Trophoblast cell (in vitro differentiated cells and primary cell): ENCODE measurements around the gene EFCAB14.

Source experiments
- DNase-seq, 2 donors: peaks; one replicate each; pipeline ENCODE4 v3.0.0-alpha.2; 2016
- H2AFZ ChIP-seq: 2 replicates; pipeline ENCODE4 v1.6.1; 2013; ENCODE audit warnings: low read length, moderate library complexity, mild to moderate bottlenecking; ENCODE audit not compliant: insufficient read depth, poor library complexity
- H2AK5ac ChIP-seq: 2 replicates; pipeline ENCODE4 v1.6.1; 2013; ENCODE audit warnings: mild to moderate bottlenecking, low read length
- H2BK120ac ChIP-seq: 2 replicates; pipeline ENCODE4 v1.6.1; 2013; ENCODE audit warnings: low read length, mild to moderate bottlenecking, moderate library complexity; ENCODE audit not compliant: insufficient read depth, poor library complexity
- H2BK12ac ChIP-seq: 2 replicates; pipeline ENCODE4 v1.6.1; 2013; ENCODE audit warnings: mild to moderate bottlenecking, low read length, moderate library complexity
- H2BK5ac ChIP-seq: 2 replicates; pipeline ENCODE4 v1.6.1; 2013; ENCODE audit warnings: low read length, low read depth, moderate library complexity, mild to moderate bottlenecking; ENCODE audit not compliant: poor library complexity
- H3K14ac ChIP-seq: 2 replicates; pipeline ENCODE4 v1.6.1; 2013; ENCODE audit warnings: mild to moderate bottlenecking, low read length
- H3K18ac ChIP-seq: 2 replicates; pipeline ENCODE4 v1.6.1; 2013; ENCODE audit warnings: mild to moderate bottlenecking, low read length
- H3K23ac ChIP-seq: 2 replicates; pipeline ENCODE4 v1.6.1; 2013; ENCODE audit warnings: low read length
- H3K27ac ChIP-seq: 2 replicates; pipeline ENCODE4 v1.5.1; 2013; ENCODE audit warnings: low read depth, mild to moderate bottlenecking, inconsistent platforms, low read length, moderate library complexity
- H3K27me3 ChIP-seq: 2 replicates; pipeline ENCODE4 v1.6.1; 2013; ENCODE audit warnings: inconsistent platforms, mild to moderate bottlenecking, low read length, moderate library complexity; ENCODE audit not compliant: insufficient read depth
- H3K36me3 ChIP-seq, 2 experiments: 1 replicate in 1 of 2; 2 replicates in 1 of 2; pipeline ENCODE4 v1.6.1; 2013; ENCODE audit warnings: low read length in 2 of 2, mild to moderate bottlenecking in 2 of 2, moderate library complexity in 1 of 2; ENCODE audit not compliant: insufficient read depth in 2 of 2, control insufficient read depth in 1 of 2
- H3K4ac ChIP-seq: 2 replicates; pipeline ENCODE4 v1.6.1; 2013; ENCODE audit warnings: low read depth, mild to moderate bottlenecking, low read length, moderate library complexity
- H3K4me1 ChIP-seq, 2 experiments: 1 replicate in 1 of 2; 2 replicates in 1 of 2; pipeline ENCODE4 v1.6.1; 2013; ENCODE audit warnings: low read length in 2 of 2, mild to moderate bottlenecking in 2 of 2, moderate library complexity in 1 of 2; ENCODE audit not compliant: insufficient read depth in 2 of 2, control insufficient read depth in 1 of 2
- H3K4me2 ChIP-seq: 2 replicates; pipeline ENCODE4 v1.6.1; 2013; ENCODE audit warnings: inconsistent platforms, mild to moderate bottlenecking, low read length, moderate library complexity
- H3K4me3 ChIP-seq: 2 replicates; pipeline ENCODE4 v1.5.1; 2013; ENCODE audit warnings: mild to moderate bottlenecking, low read depth, low read length, inconsistent platforms
- H3K79me1 ChIP-seq: one replicate; pipeline ENCODE4 v1.6.1; 2013; ENCODE audit warnings: low read length
- H3K79me2 ChIP-seq: 2 replicates; pipeline ENCODE4 v1.6.1; 2013; ENCODE audit warnings: low read length, mild to moderate bottlenecking; ENCODE audit not compliant: control insufficient read depth, insufficient read depth, poor library complexity
- H3K9ac ChIP-seq: 2 replicates; pipeline ENCODE4 v1.6.1; 2013; ENCODE audit warnings: mild to moderate bottlenecking, low read length
- H3K9me3 ChIP-seq: 2 replicates; pipeline ENCODE4 v1.6.1; 2013; ENCODE audit warnings: low read depth, mild to moderate bottlenecking, control low read depth, inconsistent platforms, low read length; ENCODE audit not compliant: insufficient read depth
- H4K12ac ChIP-seq: 2 replicates; pipeline ENCODE4 v1.6.1; 2013; ENCODE audit warnings: low read depth, mild to moderate bottlenecking, low read length, moderate library complexity
- H4K8ac ChIP-seq: 2 replicates; pipeline ENCODE4 v1.6.1; 2013; ENCODE audit warnings: low read depth, mild to moderate bottlenecking, low read length, moderate library complexity
- H4K91ac ChIP-seq: one replicate; pipeline ENCODE4 v1.6.1; 2013; ENCODE audit warnings: low read depth, mild to moderate bottlenecking, low read length, moderate library complexity
- WGBS: extraction: QIAGEN DNeasy Blood & Tissue Kit; methylation state at CpG from one replicate; pipeline ENCODE4 v1.1.7; 2013; ENCODE audit warnings: missing lambda C conversion rate; ENCODE audit not compliant: insufficient read length, insufficient coverage; ENCODE audit errors: extremely low coverage; 5-methylcytosine and 5-hydroxymethylcytosine counted together

EFCAB14 gene

DNA sequence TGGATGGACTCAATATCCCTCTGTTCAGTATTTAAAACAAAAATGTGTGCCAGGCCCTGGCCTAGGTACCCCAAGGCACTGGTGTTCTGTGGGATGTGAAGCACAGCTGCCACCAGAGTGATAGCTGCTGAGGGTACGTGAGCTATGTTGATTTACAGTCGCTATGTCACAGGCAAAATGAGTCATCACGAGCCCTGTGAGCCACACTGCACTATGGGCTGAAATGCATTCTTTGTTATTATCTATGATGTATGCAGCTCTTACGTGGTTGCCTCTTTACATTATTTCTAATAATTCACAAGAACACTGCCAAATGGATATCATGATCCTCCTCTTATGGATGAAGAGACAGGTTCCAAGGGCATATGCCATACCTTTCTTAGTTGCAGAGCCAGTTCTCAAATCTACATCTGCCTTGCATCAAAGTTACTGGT is 45.1 kb downstream of the EFCAB14 start:
- Histone ChIP-seq H3K27ac (no peak overlapping the region), H3K27me3 (no peaks in the 10 kb centered on the region), H4K8ac (no peak overlapping the region), H3K14ac (no peak overlapping the region), H3K23ac (no peak overlapping the region), H2AFZ (no peak overlapping the region), H3K79me2 (no peaks in the 10 kb centered on the region), H3K4me1 (peaks cover 0 to 3% of the 10 kb centered on the region in 2 experiments), H3K9me3 (no peaks in the 10 kb centered on the region), H3K79me1 (no peaks in the 10 kb centered on the region), H2BK5ac (no peak overlapping the region), H4K91ac (no peak overlapping the region), H3K18ac (no peak overlapping the region), H3K4ac (no peak overlapping the region), H2BK12ac (no peak overlapping the region), H3K9ac (no peak overlapping the region), H4K12ac (no peak overlapping the region), H3K4me2 (no peak overlapping the region), H2AK5ac (no peak overlapping the region), H3K4me3 (no peak overlapping the region), H3K36me3 (peaks cover 2 to 14% of the 10 kb centered on the region in 2 experiments), H2BK120ac (no peak overlapping the region)
- peak; percentile 64 to 83 for DNase-seq
- no CpG with 5 or more reads among the region's 4 CpGs for WGBS

DNA sequence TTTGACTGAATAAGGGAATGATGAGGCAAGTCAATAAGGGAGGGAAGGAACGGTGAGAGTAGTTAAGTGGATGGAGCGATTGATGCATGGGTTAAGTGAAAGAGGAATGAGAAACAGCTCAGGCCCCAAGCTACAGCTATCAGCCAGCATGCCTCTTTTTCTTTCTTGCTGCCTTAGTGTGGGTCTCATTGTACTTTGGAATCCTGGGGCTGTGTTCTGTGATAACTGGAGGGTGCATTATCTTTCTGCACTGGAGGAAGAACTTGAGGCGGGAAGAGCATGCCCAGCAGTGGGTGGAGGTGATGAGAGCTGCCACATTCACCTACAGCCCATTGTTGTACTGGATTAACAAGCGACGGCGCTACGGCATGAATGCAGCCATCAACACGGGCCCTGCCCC is 46.2 kb downstream of the EFCAB14 start:
- Histone ChIP-seq H3K14ac (no peak overlapping the region), H3K9ac (no peak overlapping the region), H3K27ac (no peak overlapping the region), H3K4me2 (no peak overlapping the region), H2BK120ac (no peak overlapping the region), H2BK12ac (no peak overlapping the region), H3K4me1 (peaks cover 0 to 6% of the 10 kb centered on the region in 2 experiments), H3K18ac (no peak overlapping the region), H4K91ac (no peak overlapping the region), H4K8ac (no peak overlapping the region), H3K23ac (no peak overlapping the region), H3K79me1 (peaks cover 2% of the 10 kb centered on the region), H3K4ac (no peak overlapping the region), H2AK5ac (no peak overlapping the region), H3K4me3 (no peak overlapping the region), H3K27me3 (no peaks in the 10 kb centered on the region), H3K79me2 (peaks cover 4% of the 10 kb centered on the region), H3K36me3 (peaks cover 1 to 11% of the 10 kb centered on the region in 2 experiments), H2BK5ac (no peak overlapping the region), H2AFZ (no peak overlapping the region), H3K9me3 (no peaks in the 10 kb centered on the region), H4K12ac (no peak overlapping the region)
- WGBS = 100% methylated on average over 1 of the region's 8 CpGs
- peak in 1 of 2 donors; percentile 18 for DNase-seq

DNA sequence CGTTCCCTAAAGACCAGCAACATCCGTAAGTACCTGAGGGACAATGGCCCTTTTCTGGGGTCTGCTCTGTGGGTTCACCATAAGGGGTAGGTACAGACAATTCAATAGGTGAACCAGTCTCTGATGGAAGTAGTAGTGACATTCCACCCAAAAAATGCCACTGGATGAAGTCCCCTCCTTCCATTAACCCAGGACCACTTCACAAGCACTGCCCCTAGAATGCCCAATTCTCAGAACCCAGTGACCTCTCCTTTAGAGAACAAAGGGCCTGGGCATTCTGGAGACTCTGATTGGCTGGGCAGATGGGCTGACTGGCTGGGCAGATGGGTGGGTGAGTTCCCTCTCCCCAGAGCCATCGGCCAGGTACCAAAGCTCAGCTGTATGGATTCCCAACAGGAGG is 47.4 kb downstream of the EFCAB14 start, which contains the start of gene TEX38:
Gene TEX38, plus strand, starts transcription at position 301 of the 400 bp plus-strand sequence. Its CDS starts 81 bp downstream, at position 382.
- H3K9me3 ChIP-seq = no peaks in the 10 kb centered on the region
- no peak within 1 kb of the TSS for H3K18ac ChIP-seq
- H3K27ac ChIP-seq = no peak within 1 kb of the TSS
- peaks cover 0 to 7% of the 10 kb centered on the region in 2 experiments for H3K36me3 ChIP-seq
- no peaks in the 10 kb centered on the region for H3K27me3 ChIP-seq
- no peak within 1 kb of the TSS for H3K4me2 ChIP-seq
- H3K4me1 ChIP-seq = peaks cover 5 to 11% of the 10 kb centered on the region in 2 experiments
- H2AK5ac ChIP-seq = no peak within 1 kb of the TSS
- no peak within 1 kb of the TSS for H3K23ac ChIP-seq
- H3K4me3 ChIP-seq = no peak within 1 kb of the TSS
- DNase-seq = no peak
- no peak within 1 kb of the TSS for H3K9ac ChIP-seq
- WGBS = no CpG with 5 or more reads among the region's 3 CpGs
- no peak within 1 kb of the TSS for H3K4ac ChIP-seq
- H2BK120ac ChIP-seq = no peak within 1 kb of the TSS
- no peak within 1 kb of the TSS for H4K8ac ChIP-seq
- peaks cover 2% of the 10 kb centered on the region for H3K79me1 ChIP-seq
- H3K14ac ChIP-seq = no peak within 1 kb of the TSS
- H2BK5ac ChIP-seq = no peak within 1 kb of the TSS
- H2AFZ ChIP-seq = no peak within 1 kb of the TSS
- no peak within 1 kb of the TSS for H4K91ac ChIP-seq
- H4K12ac ChIP-seq = no peak within 1 kb of the TSS
- H3K79me2 ChIP-seq = peaks cover 4% of the 10 kb centered on the region
- no peak within 1 kb of the TSS for H2BK12ac ChIP-seq

DNA sequence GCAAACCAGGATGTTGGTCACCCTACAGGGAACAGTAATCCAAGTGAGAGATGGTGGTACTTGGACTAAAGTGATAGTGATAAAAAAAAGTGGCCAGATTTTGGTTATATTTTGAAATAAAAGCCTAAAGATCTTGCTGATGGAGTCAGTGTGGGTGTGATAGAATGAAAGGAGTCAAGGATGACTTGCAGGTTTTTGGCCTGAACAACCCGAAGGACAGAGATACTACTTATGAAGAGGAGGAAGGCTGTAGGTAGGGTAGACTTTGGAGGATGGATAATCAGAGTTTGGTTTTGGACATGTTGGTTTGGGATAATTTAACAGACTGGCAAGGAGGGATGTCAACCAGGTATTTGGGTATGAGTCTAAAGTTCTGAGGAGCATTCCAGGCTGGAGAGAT is 48.8 kb downstream of the EFCAB14 start:
- Histone ChIP-seq H3K4me2 (no peak overlapping the region), H3K79me1 (peaks cover 2% of the 10 kb centered on the region), H4K12ac (no peak overlapping the region), H3K23ac (no peak overlapping the region), H3K9ac (no peak overlapping the region), H2BK120ac (no peak overlapping the region), H3K18ac (no peak overlapping the region), H3K14ac (no peak overlapping the region), H3K27ac (no peak overlapping the region), H4K91ac (no peak overlapping the region), H2AK5ac (no peak overlapping the region), H3K4me3 (no peak overlapping the region), H3K36me3 (peaks cover 0 to 4% of the 10 kb centered on the region in 2 experiments), H2BK5ac (no peak overlapping the region), H3K9me3 (no peaks in the 10 kb centered on the region), H3K27me3 (no peaks in the 10 kb centered on the region), H4K8ac (no peak overlapping the region), H3K4ac (no peak overlapping the region), H2BK12ac (no peak overlapping the region), H3K4me1 (peaks cover 5 to 9% of the 10 kb centered on the region in 2 experiments), H3K79me2 (peaks cover 4% of the 10 kb centered on the region), H2AFZ (no peak overlapping the region)
- DNase-seq = no peak
- WGBS = no CpG with 5 or more reads among the region's 1 CpG
